ENCODE data around the gene CNTN4. TPM values are rescaled to one million over a fixed set of nuclear protein-coding genes. Genes with fewer than 3 reads are reported as not detected.
"Not testable (repeated sequence)": the region's sequence is repeated elsewhere in the genome, so short reads cannot be mapped to it uniquely, and the experiment has no call there.

Gene CNTN4
- total and polyA plus RNA-seq, 4 donors, result 1.2 to 3.8 (median 2.6) TPM

GRCh38 chr3:2525968-2526367 lies 427.3 kb downstream of the CNTN4 start:
- no peaks in the 10 kb centered on the region for H3K36me3 ChIP-seq (ENCODE audit: control insufficient read depth in 4 of 4, insufficient read depth in 3 of 4, low read depth in 1 of 4, low read length in 3 of 4)
- DNase-seq (ENCODE audit: low spot score), result no peak
- no peaks in the 10 kb centered on the region for H3K27me3 ChIP-seq (ENCODE audit: control insufficient read depth in 4 of 4, insufficient read depth in 4 of 4, low read length in 3 of 4)
- TF ChIP-seq NR2F2 (IDR thresholded peaks at IDR 0.05), result no peak
- no peak for TF ChIP-seq SP1 (IDR thresholded peaks at IDR 0.05)
- TF ChIP-seq, protein P1, sequence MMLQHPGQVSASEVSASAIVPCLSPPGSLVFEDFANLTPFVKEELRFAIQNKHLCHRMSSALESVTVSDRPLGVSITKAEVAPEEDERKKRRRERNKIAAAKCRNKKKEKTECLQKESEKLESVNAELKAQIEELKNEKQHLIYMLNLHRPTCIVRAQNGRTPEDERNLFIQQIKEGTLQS (IDR thresholded peaks at IDR 0.05), result no peak
- no peak for TF ChIP-seq HNF4G (IDR thresholded peaks at IDR 0.05)
- TF ChIP-seq YY1 (IDR thresholded peaks at IDR 0.05), result no peak
- no peak overlapping the region for H3K27ac ChIP-seq (ENCODE audit: low read depth in 1 of 2, low read length in 2 of 2)
- H3K9me3 ChIP-seq (ENCODE audit: control insufficient read depth in 4 of 4, low read length in 3 of 4), result no peaks in the 10 kb centered on the region
- H3K4me3 ChIP-seq (ENCODE audit: low read depth in 1 of 3, low read length in 3 of 3), result no peak overlapping the region
- no peaks in the 10 kb centered on the region for H3K4me1 ChIP-seq (ENCODE audit: control insufficient read depth in 4 of 4, insufficient read depth in 4 of 4, low read length in 3 of 4)
- WGBS, result 72% methylated on average over 2 of the region's 2 CpGs
- no peak overlapping the region for H3K9ac ChIP-seq (ENCODE audit: low read depth in 1 of 2, low read length in 2 of 2)

DNA sequence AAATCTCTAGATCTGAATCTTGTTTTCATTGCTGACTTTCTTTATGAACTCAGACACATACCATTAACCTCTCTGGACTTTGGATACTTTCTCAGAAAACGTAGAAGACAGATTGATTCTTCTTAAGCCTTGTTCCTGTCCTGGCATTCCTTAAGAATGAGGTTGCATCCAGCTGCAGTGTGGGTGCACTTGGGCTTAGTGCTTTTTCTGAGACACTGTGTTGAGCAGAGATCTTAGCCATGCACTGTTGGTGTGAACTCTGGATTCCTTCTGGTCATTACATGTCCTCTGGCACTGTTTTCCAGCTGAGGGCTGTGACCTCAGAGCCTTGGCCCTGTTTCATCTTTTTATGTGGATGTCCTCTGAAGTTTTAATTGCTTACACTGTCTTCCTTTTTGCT lies 428.3 kb downstream of the CNTN4 start:
- Histone ChIP-seq H3K4me1 (ENCODE audit: control insufficient read depth in 4 of 4, insufficient read depth in 4 of 4, low read length in 3 of 4) (no peaks in the 10 kb centered on the region), H3K27me3 (ENCODE audit: control insufficient read depth in 4 of 4, insufficient read depth in 4 of 4, low read length in 3 of 4) (no peaks in the 10 kb centered on the region), H3K9me3 (ENCODE audit: control insufficient read depth in 4 of 4, low read length in 3 of 4) (no peaks in the 10 kb centered on the region), H3K9ac (ENCODE audit: low read depth in 1 of 2, low read length in 2 of 2) (no peak overlapping the region), H3K4me3 (ENCODE audit: low read depth in 1 of 3, low read length in 3 of 3) (no peak overlapping the region), H3K36me3 (ENCODE audit: control insufficient read depth in 4 of 4, insufficient read depth in 3 of 4, low read depth in 1 of 4, low read length in 3 of 4) (no peaks in the 10 kb centered on the region), H3K27ac (ENCODE audit: low read depth in 1 of 2, low read length in 2 of 2) (no peak overlapping the region)
- 27% methylated on average over 1 of the region's 1 CpG for WGBS
- no peak for DNase-seq (ENCODE audit: low spot score)
- TF ChIP-seq HNF4A (conservative IDR thresholded peaks at IDR 0.05) (no peak), CTCF (IDR thresholded peaks at IDR 0.05; ENCODE audit: low read depth, low read length, missing input control) (no peak), RAD21 (IDR thresholded peaks at IDR 0.05) (no peak), RXRA (IDR thresholded peaks at IDR 0.05) (peak in 1 of 2 donors; percentile 15), FOXA1 (IDR thresholded peaks at IDR 0.05) (no peak)
- TF ChIP-seq, protein P1 (IDR thresholded peaks at IDR 0.05), result no peak

DNA sequence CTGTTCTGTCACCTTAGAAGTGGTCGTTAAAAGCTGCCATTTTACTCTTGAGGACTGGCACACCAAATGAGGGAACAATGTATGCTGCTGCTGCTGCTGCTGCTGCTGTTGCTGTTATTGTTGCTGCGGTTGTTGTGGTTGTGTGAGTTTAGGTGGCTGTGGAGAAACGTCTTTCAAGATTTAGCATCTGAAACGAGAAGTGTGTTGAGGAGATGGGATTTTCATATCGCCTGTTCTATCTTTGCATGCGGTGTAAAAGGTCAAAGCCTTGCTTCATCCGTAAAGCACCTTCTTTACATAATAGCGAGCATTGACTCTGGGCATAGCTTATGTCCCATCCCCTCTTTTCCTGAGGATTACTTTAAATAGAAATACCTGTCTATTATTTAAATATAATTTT lies 428.7 kb downstream of the CNTN4 start:
- H3K36me3 ChIP-seq (ENCODE audit: control insufficient read depth in 4 of 4, insufficient read depth in 3 of 4, low read depth in 1 of 4, low read length in 3 of 4); DNase-seq (ENCODE audit: low spot score); H3K9ac ChIP-seq (ENCODE audit: low read depth in 1 of 2, low read length in 2 of 2); H3K9me3 ChIP-seq (ENCODE audit: control insufficient read depth in 4 of 4, low read length in 3 of 4); H3K27me3 ChIP-seq (ENCODE audit: control insufficient read depth in 4 of 4, insufficient read depth in 4 of 4, low read length in 3 of 4); H3K4me1 ChIP-seq (ENCODE audit: control insufficient read depth in 4 of 4, insufficient read depth in 4 of 4, low read length in 3 of 4); H3K27ac ChIP-seq (ENCODE audit: low read depth in 1 of 2, low read length in 2 of 2); H3K4me3 ChIP-seq (ENCODE audit: low read depth in 1 of 3, low read length in 3 of 3): not testable (repeated sequence)
- 52% methylated on average over 8 of the region's 8 CpGs for WGBS

GRCh38 chr3:2534767-2535166 lies 436.1 kb downstream of the CNTN4 start:
- not testable (repeated sequence) for H3K4me1 ChIP-seq (ENCODE audit: control insufficient read depth in 4 of 4, insufficient read depth in 4 of 4, low read length in 3 of 4); H3K4me3 ChIP-seq (ENCODE audit: low read depth in 1 of 3, low read length in 3 of 3); H3K27me3 ChIP-seq (ENCODE audit: control insufficient read depth in 4 of 4, insufficient read depth in 4 of 4, low read length in 3 of 4); H3K9me3 ChIP-seq (ENCODE audit: control insufficient read depth in 4 of 4, low read length in 3 of 4); DNase-seq (ENCODE audit: low spot score); H3K9ac ChIP-seq (ENCODE audit: low read depth in 1 of 2, low read length in 2 of 2); H3K27ac ChIP-seq (ENCODE audit: low read depth in 1 of 2, low read length in 2 of 2); H3K36me3 ChIP-seq (ENCODE audit: control insufficient read depth in 4 of 4, insufficient read depth in 3 of 4, low read depth in 1 of 4, low read length in 3 of 4)
- 68% methylated on average over 5 of the region's 6 CpGs for WGBS

Data from liver (tissue), 9 donors.